GM12878 (cell line): Measurements from ENCODE around the gene TOMT. TPM values are rescaled to one million over a fixed set of nuclear protein-coding genes. Genes with fewer than 3 reads are reported as not detected.

ENCODE experiments used
- BRCA1 ChIP-seq: IDR thresholded peaks from 2 replicates; pipeline ENCODE4 v1.6.1; 2011; ENCODE audit warnings: low read depth, low read length, improper control_type of control experiment
- ELK1 ChIP-seq: IDR thresholded peaks from 2 replicates; pipeline ENCODE4 v1.6.1; 2012; ENCODE audit warnings: low read depth, low read length, improper control_type of control experiment
- HDAC2 ChIP-seq: fragments of 200-600 bp; sonication (generic); IDR thresholded peaks from 2 replicates; pipeline ENCODE4 v1.6.1; 2017
- IKZF2 ChIP-seq, 2 experiments: fragments of 450-650 bp; IDR thresholded peaks; 2 replicates each; pipeline ENCODE4 v1.6.1; 2017; ENCODE audit warnings: mild to moderate bottlenecking in 2 of 2, moderate library complexity in 2 of 2
- MXI1 ChIP-seq: fragments of 150-350 bp; IDR thresholded peaks from 2 replicates; pipeline ENCODE4 v1.6.1; 2011; ENCODE audit warnings: low read depth, mild to moderate bottlenecking, inconsistent platforms, low read length, improper control_type of control experiment
- NFXL1 ChIP-seq: fragments of 450-650 bp; IDR thresholded peaks from 2 replicates; pipeline ENCODE4 v1.6.1; 2017; ENCODE audit warnings: antibody characterized with exemption, mild to moderate bottlenecking, borderline replicate concordance
- NKRF ChIP-seq: fragments of 450-650 bp; conservative IDR thresholded peaks from 2 replicates; pipeline ENCODE4 v1.6.1; 2017; ENCODE audit warnings: mild to moderate bottlenecking, moderate library complexity
- NR2C2 ChIP-seq: IDR thresholded peaks from 2 replicates; pipeline ENCODE4 v1.6.1; 2011; ENCODE audit warnings: borderline replicate concordance, low read depth; ENCODE audit not compliant: control insufficient read depth, insufficient read length
- RELA ChIP-seq: fragments of 450-650 bp; IDR thresholded peaks from 2 replicates; pipeline ENCODE4 v1.8.0; 2014; ENCODE audit warnings: borderline replicate concordance; ENCODE audit not compliant: partially characterized antibody
- SMAD5 ChIP-seq: IDR thresholded peaks from 2 replicates; pipeline ENCODE4 v1.6.1; 2016; ENCODE audit warnings: antibody characterized with exemption, low read depth
- TAF1 ChIP-seq: IDR thresholded peaks from 2 replicates; pipeline ENCODE4 v1.6.1; 2011; ENCODE audit warnings: mild to moderate bottlenecking, low read depth, low read length, borderline replicate concordance
- YBX1 ChIP-seq: fragments of 450-650 bp; IDR thresholded peaks from 2 replicates; pipeline ENCODE4 v1.6.1; 2016; ENCODE audit warnings: antibody characterized with exemption
- ZNF622 ChIP-seq: fragments of 450-650 bp; IDR thresholded peaks from 2 replicates; pipeline ENCODE4 v1.6.1; 2017; ENCODE audit warnings: mild to moderate bottlenecking, inconsistent platforms
- polyA plus RNA-seq, 11 experiments: library from polyadenylated mRNA; depleted of rRNA in 4 of 11; unstranded in 6 of 11; stranded (reverse) in 5 of 11; fragments of >200 nt; fragmentation: Nextera tagmentation in 4 of 11; fragmentation: Illumina TruSeq in 1 of 11; extraction: Ambion mirVana in 4 of 11; extraction: Trizol in 1 of 11; gene quantifications; 1 replicate in 1 of 11; 2 replicates in 10 of 11; pipeline versions ENCODE4 v1.2.1 to v1.2.3, GENCODE V29; 2011 to 2016; ENCODE audit warnings: inconsistent platforms in 2 of 11, missing spikeins in 2 of 11, low read depth in 1 of 11
- total RNA-seq, 4 experiments: library from RNA; depleted of rRNA in 3 of 4; stranded (reverse); fragments of >200 nt in 3 of 4; fragmentation: Illumina TruSeq in 1 of 4; extraction: Trizol in 1 of 4; gene quantifications; 2 replicates each; pipeline versions ENCODE4 v1.2.1 to v1.2.3, GENCODE V29; 2013 to 2021
- TF ChIP-seq, protein P1 (sequence below): fragments of 450-650 bp; IDR thresholded peaks from 2 replicates; pipeline ENCODE4 v1.6.1; 2017; ENCODE audit warnings: mild to moderate bottlenecking, moderate library complexity
- TF ChIP-seq, protein P2 (sequence below): fragments of 150-350 bp; IDR thresholded peaks from 2 replicates; pipeline ENCODE4 v1.6.1; 2014; ENCODE audit warnings: mild to moderate bottlenecking, low read depth, low read length
- TF ChIP-seq, protein P3 (sequence below): fragments of 450-650 bp; IDR thresholded peaks from 2 replicates; pipeline ENCODE4 v1.6.1; 2017; ENCODE audit warnings: low read depth, mild to moderate bottlenecking, moderate library complexity
- TF ChIP-seq, protein P4 (sequence below): fragments of 450-650 bp; IDR thresholded peaks from 2 replicates; pipeline ENCODE4 v1.6.1; 2014; ENCODE audit warnings: mild to moderate bottlenecking

TOMT gene
- total and polyA plus RNA-seq, 10 of the 15 experiments (the other 5 are each of a cell fraction or from before 2014, with no cell fraction given): not detected

GRCh38 chr11:72112143-72112977 lies 6.6 kb downstream of the TOMT start, which contains the start of gene ANAPC15 (continued):
- TF ChIP-seq, protein P1, sequence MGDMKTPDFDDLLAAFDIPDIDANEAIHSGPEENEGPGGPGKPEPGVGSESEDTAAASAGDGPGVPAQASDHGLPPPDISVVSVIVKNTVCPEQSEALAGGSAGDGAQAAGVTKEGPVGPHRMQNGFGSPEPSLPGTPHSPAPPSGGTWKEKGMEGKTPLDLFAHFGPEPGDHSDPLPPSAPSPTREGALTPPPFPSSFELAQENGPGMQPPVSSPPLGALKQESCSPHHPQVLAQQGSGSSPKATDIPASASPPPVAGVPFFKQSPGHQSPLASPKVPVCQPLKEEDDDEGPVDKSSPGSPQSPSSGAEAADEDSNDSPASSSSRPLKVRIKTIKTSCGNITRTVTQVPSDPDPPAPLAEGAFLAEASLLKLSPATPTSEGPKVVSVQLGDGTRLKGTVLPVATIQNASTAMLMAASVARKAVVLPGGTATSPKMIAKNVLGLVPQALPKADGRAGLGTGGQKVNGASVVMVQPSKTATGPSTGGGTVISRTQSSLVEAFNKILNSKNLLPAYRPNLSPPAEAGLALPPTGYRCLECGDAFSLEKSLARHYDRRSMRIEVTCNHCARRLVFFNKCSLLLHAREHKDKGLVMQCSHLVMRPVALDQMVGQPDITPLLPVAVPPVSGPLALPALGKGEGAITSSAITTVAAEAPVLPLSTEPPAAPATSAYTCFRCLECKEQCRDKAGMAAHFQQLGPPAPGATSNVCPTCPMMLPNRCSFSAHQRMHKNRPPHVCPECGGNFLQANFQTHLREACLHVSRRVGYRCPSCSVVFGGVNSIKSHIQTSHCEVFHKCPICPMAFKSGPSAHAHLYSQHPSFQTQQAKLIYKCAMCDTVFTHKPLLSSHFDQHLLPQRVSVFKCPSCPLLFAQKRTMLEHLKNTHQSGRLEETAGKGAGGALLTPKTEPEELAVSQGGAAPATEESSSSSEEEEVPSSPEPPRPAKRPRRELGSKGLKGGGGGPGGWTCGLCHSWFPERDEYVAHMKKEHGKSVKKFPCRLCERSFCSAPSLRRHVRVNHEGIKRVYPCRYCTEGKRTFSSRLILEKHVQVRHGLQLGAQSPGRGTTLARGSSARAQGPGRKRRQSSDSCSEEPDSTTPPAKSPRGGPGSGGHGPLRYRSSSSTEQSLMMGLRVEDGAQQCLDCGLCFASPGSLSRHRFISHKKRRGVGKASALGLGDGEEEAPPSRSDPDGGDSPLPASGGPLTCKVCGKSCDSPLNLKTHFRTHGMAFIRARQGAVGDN: peak; percentile 85; the same call in 1 of the 2 replicates
- TF ChIP-seq, protein P2, sequence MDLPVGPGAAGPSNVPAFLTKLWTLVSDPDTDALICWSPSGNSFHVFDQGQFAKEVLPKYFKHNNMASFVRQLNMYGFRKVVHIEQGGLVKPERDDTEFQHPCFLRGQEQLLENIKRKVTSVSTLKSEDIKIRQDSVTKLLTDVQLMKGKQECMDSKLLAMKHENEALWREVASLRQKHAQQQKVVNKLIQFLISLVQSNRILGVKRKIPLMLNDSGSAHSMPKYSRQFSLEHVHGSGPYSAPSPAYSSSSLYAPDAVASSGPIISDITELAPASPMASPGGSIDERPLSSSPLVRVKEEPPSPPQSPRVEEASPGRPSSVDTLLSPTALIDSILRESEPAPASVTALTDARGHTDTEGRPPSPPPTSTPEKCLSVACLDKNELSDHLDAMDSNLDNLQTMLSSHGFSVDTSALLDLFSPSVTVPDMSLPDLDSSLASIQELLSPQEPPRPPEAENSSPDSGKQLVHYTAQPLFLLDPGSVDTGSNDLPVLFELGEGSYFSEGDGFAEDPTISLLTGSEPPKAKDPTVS: no peak
- 0 out of 2 replicates have a peak, but pooled peaks have one; percentile 49 for TF ChIP-seq NKRF
- no peak for TF ChIP-seq BRCA1
- peak; percentile 72 for TF ChIP-seq TAF1
- TF ChIP-seq SMAD5: peak; percentile 97
- peak; percentile 9 for TF ChIP-seq MXI1
- TF ChIP-seq, protein P3, sequence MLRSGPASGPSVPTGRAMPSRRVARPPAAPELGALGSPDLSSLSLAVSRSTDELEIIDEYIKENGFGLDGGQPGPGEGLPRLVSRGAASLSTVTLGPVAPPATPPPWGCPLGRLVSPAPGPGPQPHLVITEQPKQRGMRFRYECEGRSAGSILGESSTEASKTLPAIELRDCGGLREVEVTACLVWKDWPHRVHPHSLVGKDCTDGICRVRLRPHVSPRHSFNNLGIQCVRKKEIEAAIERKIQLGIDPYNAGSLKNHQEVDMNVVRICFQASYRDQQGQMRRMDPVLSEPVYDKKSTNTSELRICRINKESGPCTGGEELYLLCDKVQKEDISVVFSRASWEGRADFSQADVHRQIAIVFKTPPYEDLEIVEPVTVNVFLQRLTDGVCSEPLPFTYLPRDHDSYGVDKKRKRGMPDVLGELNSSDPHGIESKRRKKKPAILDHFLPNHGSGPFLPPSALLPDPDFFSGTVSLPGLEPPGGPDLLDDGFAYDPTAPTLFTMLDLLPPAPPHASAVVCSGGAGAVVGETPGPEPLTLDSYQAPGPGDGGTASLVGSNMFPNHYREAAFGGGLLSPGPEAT: peak; percentile 57; the same call in 1 of the 2 replicates
- TF ChIP-seq RELA: peak; percentile 45
- TF ChIP-seq NFXL1: no peak
- no peak for TF ChIP-seq IKZF2 (IDR thresholded peaks at IDR 0.05)
- 0 out of 2 replicates have a peak, but pooled peaks have one; percentile 20 for TF ChIP-seq ELK1
- TF ChIP-seq ZNF622: no peak
- TF ChIP-seq, protein P4, sequence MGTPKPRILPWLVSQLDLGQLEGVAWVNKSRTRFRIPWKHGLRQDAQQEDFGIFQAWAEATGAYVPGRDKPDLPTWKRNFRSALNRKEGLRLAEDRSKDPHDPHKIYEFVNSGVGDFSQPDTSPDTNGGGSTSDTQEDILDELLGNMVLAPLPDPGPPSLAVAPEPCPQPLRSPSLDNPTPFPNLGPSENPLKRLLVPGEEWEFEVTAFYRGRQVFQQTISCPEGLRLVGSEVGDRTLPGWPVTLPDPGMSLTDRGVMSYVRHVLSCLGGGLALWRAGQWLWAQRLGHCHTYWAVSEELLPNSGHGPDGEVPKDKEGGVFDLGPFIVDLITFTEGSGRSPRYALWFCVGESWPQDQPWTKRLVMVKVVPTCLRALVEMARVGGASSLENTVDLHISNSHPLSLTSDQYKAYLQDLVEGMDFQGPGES: peak; percentile 67; the same call in 1 of the 2 replicates
- no peak for TF ChIP-seq YBX1
- no peak for TF ChIP-seq HDAC2
- TF ChIP-seq NR2C2: peak; percentile 91
